SIG-M5 treated with dmso at 0.1 percent for 504 hours (cell line): Measurements from ENCODE around the gene HDAC5.

Experiments used
- DNase-seq: peaks from one replicate; lab custom pipeline; 2025; ENCODE audit not compliant: unreplicated experiment; lab: John Stamatoyannopoulos, UW

HDAC5 gene

DNA sequence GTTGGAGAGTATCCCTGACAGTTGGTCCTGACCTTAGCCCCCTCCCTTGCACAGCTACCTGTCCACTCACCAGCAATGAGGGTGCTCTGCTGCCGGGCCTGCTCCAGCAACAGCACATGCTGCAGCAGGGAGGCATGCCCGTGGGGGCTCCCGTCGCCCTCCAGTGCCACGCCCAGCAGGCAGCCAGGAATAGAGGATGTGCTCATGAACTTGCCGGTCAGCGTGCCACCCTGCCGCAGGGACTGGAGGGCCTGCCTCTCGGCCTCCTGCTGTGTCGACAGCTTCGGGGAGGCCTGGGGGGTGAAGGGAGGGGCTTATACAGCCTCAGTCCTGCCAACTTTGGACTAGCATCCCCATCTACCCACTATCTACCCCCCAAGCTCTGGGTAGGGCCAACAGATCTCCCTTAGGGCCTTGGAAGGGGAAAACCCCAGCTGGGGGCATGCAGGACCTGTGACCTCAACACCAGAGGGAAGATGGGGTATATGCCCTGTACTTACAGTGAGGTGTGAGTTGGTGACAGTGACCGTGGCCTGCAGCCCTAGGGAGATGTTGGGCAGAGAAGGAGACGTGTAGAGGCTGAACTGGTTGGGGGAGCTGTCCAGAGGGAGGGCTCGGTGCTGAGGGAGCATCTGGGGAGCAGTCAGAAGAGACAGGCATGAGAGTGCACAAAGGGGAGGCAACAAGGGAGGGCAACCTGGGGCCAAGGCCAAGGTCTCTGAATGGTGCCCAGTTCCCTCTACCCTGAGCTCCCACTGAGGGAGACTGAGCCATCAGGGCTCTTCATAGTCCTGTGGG lies 32.0 kb downstream of the HDAC5 start:
- no peak for DNase-seq

DNA sequence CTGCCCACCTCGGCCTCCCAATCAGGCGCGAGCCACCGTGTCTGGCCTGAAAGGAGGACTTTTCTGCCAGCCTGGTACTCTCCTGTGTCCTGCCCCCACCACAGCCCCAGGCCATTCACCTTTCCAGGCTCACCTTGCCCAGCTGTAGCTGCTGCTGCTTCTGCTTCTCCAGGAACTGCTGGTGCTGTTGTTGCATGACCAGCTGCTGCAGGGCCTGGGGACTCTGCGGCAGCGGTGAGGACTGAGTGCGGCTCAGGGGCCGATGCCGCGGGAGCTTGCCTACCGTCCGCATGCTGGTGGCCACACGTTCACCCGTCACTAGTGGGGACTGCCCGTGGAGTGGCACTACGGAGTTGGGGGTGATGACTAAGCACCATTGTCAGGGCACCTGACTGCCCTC lies 35.2 kb downstream of the HDAC5 start:
- DNase-seq = no peak

DNA sequence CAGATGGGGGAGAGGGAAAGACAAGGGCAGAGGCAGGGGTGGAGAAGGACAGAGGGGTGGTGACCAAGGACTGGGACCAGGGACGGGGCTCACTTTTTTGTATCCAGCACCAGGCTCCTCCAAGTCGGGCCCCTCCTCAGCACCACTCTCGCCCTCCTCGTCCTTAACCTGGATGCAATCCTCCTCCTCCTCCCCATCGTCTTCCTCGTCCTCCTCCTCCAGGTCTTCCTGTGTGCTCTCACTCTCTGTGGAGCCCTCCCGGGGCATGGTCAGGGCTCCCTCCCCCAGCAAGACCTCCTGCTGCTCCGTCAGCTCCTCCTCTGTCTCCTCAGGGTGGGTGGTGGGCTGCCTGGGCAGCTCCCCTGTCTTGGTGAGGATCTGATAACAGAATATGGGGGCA lies 36.1 kb downstream of the HDAC5 start:
- DNase-seq = no peak

DNA sequence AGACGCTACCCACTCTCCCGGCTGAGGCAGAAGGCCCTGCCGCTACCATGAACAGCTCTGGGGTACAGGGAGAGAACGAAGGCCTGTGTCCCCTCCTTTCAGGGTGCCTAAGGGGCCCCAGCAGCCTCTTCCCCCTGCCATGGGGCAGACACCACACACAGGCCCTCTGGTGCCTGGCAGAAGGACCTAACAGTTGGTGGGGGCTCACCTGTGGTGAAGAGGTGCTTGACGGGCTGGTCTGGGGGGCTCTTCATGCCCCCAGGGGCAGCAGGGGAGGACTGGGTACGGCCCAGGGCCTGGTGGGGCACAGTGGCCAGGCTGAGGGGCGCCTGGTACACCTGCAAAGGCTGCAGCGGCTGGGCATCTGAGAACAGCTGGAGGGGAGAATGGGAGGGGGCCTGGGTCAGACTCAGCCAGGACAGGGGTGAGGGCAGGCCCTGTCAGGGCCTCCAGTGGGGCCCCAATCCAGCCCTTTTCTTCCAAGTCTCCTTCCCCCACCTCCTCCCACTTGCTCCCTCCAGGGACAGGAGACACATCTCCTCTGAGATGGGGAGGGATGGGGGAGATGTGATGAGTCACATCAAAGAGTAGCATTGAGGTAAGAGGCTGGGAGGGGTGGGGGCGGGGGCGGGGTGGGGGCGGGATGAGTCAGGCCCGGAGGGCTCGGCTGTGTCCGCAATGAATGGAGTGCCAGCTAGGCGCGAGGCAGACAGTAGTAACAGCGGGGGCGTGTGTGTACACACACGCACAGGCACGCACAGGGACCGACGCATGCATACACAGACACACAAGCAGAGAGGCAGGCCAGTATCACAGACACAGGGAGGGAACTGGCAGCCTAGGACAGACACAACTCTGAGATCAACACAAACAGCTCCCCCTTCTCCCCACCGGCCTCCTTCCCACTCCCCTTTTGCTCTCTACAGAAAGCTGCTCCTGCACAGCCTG lies 36.8 kb downstream of the HDAC5 start:
- DNase-seq = peak; percentile 73

DNA sequence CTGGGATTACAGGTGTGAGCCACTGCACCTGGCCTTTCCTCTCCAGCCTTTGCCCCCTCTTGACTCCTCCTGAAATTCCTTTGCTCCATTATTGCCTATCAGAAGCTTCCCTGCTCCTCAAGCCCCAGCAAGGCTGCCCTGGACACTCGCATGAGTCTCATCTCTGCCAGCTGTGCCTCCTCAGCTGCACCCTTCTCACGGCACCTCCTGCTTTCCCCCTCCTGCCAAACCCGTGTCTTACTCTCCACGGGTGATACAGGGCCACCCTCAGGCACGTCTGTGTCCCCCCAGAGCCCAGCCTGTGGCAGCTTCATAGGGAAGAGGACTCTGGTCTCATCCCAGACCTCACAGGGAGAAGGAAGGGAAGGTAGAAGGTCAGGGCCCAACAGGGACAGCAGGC lies 37.5 kb downstream of the HDAC5 start:
- DNase-seq = no peak

DNA sequence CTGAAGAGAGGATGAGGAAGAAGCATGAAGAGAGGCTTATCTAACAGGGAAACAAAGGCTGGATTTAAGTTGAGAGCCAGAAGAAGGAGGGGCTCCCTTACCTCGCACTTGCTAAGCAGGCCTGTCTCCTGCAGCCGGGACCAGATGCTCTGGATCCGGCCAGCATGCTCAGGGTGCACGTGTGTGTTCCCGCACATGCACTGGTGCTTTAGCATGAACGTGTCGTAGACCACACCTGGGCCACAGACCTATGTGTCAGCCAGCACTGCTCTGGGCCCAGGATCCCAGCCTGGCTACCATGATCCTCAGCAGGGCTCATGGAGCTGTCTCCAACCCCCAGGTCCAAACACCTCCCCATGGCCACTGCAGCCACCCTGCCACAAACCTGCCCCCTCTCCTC lies 38.5 kb downstream of the HDAC5 start:
- DNase-seq = no peak

DNA sequence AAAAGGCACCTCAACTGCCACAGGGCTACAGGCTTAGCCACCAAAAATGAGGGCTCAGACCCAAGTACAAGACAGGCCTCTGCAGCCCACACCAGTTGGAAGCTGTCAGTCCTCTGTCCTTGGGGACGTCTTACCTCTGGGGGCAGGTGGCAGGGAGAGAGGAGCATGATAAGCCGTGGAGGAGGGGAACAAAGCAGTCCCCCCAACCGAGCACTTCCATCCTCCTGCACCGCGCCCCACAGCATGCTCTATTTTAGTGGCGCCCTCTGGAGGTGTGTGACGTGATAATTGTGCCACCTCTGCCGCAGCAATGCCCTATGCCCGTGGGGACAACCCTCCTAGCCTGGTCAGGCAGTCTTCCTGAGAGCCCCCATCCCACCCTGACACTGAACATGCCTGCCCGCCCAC lies 39.3 kb downstream of the HDAC5 start:
- DNase-seq = no peak

DNA sequence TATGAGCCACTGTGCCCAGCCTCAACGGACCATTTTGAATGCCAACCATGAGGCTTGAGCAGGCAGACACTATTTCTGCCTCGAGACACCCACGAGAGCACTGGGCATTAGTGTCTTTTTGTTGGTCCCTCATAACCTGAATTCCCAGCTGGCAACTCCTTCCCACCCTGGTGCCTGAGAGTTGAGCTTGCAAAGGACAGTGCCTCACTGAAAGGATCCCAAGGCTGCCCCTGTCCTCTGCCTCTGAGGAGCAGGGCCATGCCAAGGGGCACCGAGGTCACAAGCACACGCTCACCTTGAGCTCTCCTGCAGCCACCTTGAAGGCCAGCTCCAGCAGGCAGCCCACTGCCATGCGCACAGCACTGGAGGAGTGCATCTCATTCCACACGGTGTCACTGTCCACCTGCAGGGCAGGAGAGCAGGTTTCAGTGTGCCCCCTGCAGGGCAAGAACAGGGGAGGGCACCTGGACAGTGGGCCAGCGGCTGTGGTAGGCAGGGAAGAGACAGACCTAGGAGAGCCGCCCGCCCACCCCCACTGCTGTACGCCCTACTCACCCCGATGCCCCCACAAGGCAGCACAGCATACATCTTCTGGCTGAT lies 40.1 kb downstream of the HDAC5 start:
- DNase-seq = no peak

DNA sequence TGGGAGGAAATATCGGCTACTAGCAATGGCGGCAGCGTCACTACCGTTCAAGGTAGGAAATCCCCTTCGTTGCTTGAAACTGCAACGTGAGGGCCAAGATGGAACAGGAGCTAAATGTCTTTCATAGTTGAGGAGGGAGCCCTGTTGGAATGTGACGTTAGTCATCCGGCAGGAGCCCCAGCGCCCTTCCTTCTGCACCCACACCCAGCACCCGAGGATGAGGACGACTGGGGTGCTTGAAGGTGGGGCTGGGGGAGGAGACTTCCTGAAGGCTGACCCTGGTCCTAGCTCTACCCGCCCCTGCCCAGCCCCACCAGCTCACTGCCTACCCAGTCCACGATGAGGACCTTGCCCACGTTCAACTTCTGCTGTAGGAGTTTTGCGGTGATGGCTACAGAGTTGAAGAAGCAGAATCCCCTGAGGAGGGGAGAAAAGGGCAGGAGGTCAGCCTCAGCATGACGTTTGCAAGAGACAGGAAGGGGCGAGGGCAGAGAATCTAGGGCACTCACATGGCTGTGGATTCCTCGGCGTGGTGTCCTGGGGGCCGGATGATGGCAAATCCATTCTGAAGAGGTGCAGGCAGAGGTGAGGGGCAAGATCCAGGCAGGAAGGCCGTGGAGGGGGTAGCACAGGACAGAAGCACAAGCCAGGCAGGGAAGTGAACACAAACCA lies 41.0 kb downstream of the HDAC5 start:
- DNase-seq = no peak

DNA sequence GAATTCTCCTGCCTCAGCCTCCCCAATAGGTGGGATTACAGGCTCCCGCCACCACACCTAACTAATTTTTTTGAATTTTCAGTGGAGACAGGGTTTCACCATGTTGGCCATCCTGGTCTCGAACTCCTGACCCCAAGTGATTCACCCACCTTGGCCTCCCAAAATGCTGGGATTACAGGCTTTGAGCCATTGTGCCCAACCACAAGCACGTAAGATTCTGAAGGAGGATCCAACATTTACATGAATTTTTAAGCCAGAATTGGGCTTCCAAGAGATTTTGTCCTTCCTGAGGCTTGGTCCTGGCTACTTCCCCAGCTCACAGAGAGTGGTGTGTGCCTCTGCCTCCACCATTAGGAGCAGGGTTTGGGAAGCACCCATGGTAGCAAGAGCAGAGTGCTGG lies 41.8 kb downstream of the HDAC5 start:
- DNase-seq = no peak

DNA sequence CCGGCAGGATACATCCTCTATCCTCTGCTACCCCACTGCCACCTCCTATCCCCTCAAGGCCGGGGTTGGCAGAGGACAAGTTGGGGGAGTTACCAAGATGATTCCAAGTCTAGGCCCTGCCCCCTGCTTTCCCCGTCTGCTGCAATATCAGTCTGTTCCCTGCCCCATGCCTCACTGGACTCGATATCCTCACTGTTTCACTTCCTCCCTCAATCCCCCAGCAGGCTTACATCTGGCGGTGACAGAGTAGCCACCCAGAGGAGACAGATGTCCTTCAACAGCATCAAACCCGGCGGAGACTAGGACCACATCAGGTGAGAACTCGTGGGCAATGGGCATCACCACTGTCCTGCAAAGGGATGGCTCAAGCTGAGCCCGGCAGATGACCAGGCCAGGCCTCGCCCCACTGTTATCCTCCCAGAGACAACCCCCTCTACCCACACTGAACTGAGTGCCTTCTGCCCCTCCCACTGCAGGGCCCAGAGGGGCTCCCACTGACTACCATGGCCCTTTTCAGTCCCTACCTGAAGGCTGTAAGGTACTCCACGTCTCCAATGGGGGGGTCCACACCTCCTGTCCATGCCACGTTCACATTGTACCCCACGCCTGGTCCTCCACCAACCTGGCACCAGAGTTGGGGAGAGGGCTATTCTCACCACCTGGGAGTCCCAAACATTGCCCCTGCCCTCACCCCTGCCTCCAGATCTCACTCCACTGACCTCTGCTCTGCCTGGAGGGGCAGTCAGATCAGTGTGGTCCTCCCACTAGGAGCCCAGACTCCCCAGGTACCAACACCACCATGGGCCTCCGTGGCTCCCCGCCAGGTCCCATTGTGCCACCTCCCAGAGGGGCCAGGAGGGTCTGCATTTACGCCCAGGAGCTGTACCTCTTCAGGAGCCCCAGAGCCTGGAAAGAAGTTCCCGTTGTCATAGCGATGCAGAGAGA lies 43.3 kb downstream of the HDAC5 start:
- peak; percentile 90 for DNase-seq

DNA sequence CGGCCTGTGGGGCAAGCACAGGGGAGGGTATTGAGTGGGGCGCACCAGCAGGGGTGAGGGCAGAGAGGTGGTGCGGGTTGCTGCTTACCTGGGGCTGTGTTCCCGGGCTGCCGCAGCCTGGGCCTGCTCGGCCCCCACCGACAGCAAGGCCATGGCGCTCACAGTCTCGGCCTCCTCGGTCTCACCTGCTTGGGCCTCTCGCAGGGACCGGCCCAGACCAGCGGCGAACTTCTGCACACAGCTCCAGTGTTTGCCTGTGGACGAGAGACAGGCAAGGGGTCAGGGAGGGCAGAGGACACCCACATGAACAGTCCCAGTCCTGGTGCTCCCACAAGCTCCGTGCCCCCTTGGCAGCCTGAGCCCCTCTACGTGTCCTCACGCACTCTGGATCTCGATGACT lies 45.0 kb downstream of the HDAC5 start:
- no peak for DNase-seq

DNA sequence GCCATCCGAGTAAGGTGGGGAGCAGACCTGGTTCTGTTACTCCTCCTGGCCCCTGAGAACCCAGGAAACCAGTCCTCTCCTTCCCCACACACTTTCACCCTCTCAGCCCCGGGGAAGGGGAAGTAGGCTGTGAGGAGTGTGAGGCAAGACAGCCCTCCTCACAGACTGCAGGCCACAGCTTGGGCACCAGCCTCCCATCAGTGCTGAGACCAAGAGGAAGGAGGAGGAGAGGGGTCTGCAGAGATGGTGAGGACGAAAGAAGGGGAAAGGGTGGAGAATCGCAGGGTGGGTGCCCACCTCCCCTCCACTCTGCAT lies 45.9 kb downstream of the HDAC5 start:
- peak; percentile 83 for DNase-seq

DNA sequence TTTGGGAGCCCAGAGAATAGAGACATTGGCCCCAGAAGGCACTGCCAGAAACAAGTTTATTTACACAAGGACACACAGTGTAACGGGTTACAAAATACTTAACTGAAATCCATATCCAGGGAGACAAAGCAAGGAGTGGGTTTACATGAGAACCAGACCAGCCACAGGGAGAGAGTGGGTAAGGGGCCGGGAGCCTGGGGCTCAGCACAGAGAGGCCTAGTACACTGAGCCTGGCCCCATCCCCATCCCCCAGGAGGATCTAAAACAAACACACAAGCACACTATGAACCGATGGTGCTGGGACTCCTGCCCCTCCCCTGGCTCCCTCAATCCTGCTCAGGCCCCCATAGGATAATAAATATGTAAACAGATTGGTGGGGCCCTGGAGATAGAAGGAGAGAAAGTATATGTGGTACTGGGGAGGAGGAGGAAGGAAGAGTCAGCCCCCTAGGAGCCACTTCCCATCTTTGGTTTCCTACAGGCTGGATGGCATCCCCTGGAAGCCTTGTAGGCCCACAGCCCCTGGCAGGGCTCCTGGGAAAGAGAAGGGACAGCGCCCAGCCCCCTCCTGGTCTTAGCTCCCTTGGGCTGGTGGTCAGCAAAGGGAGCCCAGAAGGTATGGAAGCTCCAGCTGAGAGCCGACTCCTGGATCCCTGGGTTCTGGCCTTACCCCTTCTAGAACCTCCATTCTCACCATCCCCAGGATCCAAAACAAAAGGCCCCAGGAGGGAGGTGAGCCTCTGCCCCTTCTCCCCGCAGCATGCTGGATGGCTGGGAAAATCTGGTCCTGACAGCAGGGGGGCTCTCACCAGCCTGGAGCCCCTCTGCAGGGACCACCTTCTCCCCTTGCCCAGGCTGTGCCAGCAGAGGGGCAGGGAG lies 46.5 kb downstream of the HDAC5 start:
- DNase-seq = no peak

DNA sequence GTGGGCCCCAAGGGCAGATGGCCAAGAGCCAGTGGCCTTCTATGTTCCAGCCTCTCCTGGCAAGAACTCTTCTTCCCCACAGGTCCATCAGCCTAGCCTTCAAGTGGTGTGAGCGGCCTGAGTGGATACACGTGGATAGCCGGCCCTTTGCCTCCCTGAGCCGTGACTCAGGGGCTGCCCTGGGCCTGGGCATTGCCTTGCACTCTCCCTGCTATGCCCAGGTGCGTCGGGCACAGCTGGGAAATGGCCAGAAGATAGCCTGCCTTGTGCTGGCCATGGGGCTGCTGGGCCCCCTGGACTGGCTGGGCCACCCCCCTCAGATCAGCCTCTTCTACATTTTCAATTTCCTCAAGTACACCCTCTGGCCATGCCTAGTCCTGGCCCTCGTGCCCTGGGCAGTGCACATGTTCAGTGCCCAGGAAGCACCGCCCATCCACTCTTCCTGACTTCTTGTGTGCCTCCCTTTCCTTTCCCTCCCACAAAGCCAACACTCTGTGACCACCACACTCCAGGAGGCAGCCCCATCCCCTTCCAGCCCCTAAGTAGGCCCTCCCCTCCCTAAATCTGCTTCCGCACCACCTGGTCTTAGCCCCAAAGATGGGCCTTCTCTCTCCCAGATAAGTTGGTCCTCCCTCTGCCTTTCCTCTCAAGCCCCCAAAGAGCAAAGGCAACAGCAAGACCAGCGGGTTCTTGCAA lies 47.7 kb downstream of the HDAC5 start:
- no peak for DNase-seq

DNA sequence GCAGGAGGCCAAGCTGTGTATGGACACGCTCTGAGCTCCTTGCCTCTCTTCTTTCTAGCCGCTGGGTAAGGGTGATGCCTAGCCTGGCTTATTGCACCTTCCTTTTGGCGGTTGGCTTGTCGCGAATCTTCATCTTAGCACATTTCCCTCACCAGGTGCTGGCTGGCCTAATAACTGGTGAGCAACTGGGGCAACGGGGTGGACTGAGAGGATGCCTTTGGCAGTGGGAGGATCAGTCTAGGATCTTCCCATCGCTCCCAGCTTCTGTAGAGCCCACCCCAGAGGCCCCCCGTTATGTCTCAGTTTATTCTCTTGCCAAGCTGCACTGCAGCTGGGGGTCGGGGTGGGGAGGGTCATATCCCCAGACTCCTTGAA lies 48.5 kb downstream of the HDAC5 start:
- no peak for DNase-seq

DNA sequence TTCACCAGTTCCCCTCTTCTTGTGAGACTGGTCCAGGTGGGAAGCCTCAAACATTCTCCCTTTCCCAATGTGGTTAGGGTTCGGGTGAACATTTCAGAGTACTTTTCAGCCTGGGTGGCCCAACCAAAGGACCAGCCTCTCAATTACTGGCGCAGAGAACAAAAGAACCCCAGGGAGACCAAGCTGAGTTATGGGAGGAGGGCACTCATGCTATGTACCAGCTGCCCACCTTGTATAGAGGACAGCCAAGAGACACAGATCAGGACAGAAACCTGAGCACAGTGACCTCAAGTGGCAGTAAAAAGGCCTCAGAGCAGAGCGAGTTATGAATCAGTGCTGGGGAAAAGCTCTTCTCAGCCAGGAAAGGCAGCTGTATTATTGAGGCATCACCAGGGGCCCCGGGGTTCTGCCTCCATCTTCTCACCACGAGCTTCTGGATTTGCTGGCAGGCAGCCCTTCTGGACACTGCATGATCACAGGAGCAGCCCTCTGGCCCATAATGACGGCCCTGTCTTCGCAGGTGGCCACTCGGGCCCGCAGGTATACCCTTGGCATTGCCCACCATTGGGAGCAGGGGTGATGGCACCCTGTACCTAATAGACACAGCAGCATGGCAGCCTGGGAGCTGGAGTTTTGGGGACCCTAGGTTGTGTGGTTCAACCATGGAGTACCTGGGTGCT lies 49.1 kb downstream of the HDAC5 start:
- DNase-seq = no peak

DNA sequence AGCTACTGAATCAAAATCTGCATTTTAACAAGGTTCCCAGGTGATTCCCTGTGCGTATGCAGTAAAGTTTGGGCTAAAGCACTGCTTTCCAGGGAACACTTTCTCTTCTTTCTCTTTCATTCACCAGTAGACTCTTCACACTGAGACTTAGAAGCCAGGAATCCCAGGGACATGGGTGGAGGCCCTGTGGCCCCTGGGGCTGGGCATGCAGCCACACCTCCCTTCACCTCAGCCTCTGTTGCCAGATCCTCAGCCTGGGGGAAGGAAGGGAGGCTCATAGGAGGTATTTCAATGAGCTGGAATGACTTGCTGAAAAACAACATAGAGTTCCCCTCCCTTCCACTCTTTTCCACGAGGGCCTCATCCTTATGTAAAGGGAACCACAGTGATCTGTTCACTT lies 51.7 kb downstream of the HDAC5 start:
- peak; percentile 42 for DNase-seq
